ENCODE data around the gene RHOU. TPM values are rescaled to one million over a fixed set of nuclear protein-coding genes. Genes with fewer than 3 reads are reported as not detected.

Gene RHOU
- total and polyA plus RNA-seq, 2 experiments from 2014 or later: 1.8 to 1.9 TPM

DNA sequence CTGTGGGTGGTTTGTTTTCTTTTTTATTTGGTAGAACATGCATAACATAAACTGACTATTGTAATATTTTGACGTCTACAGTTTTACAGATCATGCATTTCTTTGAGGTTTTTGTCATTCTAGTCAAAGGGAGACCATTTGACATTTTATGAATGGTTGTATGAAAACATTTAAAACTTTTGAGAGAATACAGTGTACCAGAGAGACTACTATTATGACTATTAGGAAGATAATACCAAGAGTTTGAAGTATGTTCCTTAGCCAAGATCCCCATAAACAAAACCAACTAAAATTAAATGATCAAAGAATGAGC is 37.3 kb upstream of the RHOU start:
- in situ Hi-C loops (cut with MboI): no loop called here
- no peak for DNase-seq
- TF ChIP-seq EZH2 (IDR thresholded peaks at IDR 0.05; ENCODE audit: insufficient read depth, poor library complexity, severe bottlenecking) (no peak), EZH2phosphoT487 (IDR thresholded peaks at IDR 0.05; ENCODE audit: insufficient read depth, low read depth) (no peak)
- Histone ChIP-seq H3K36me3 (ENCODE audit: low read depth) (no peaks in the 10 kb centered on the region), H3K9me3 (ENCODE audit: low read depth) (no peaks in the 10 kb centered on the region), H3K9ac (no peak overlapping the region), H4K20me1 (ENCODE audit: insufficient read depth) (no peaks in the 10 kb centered on the region), H3K27me3 (replicated peaks; ENCODE audit: insufficient read depth) (no peaks in the 10 kb centered on the region), H2AFZ (no peak overlapping the region), H3K79me2 (ENCODE audit: insufficient read depth) (no peaks in the 10 kb centered on the region), H3K9me2 (ENCODE audit: insufficient read depth) (no peaks in the 10 kb centered on the region), H3F3A (ENCODE audit: insufficient read depth) (no peaks in the 10 kb centered on the region), H3K4me3 (no peak overlapping the region), H3K4me1 (ENCODE audit: insufficient read depth) (no peaks in the 10 kb centered on the region), H3K4me2 (ENCODE audit: unreplicated experiment) (no peak overlapping the region), H3K27ac (no peak overlapping the region)
- WGBS, 2 experiments (ENCODE audit: low coverage in 1 of 2, low lambda C conversion rate in 2 of 2, missing lambda C conversion rate in 2 of 2): 89 to 100% methylated on average over 1 of the region's 1 CpG

DNA sequence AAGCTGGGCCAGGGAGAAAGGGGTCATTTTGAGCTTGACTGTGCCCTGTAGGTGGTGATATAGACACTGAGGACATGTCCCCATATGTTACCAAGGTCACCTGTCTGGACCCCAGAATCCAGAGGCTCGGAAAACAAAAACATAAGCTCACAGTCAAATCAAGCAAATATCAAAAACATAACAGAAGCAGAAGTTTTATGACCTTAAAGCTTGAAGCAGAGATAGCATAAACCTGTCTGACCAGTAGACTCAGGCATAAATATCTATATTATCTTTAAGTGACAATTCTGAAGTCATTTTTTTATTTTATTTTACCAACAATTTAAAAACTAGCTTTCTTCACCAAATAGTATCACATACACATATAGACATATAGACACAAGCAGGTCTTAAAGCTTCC is 32.8 kb upstream of the RHOU start:
- Histone ChIP-seq H4K20me1 (ENCODE audit: insufficient read depth) (no peaks in the 10 kb centered on the region), H3K9me2 (ENCODE audit: insufficient read depth) (no peaks in the 10 kb centered on the region), H3K27ac (no peak overlapping the region), H3F3A (ENCODE audit: insufficient read depth) (no peaks in the 10 kb centered on the region), H3K4me2 (ENCODE audit: unreplicated experiment) (no peak overlapping the region), H3K9ac (no peak overlapping the region), H3K4me1 (ENCODE audit: insufficient read depth) (no peaks in the 10 kb centered on the region), H3K27me3 (replicated peaks; ENCODE audit: insufficient read depth) (no peaks in the 10 kb centered on the region), H3K4me3 (no peak overlapping the region), H3K36me3 (ENCODE audit: low read depth) (no peaks in the 10 kb centered on the region), H3K79me2 (ENCODE audit: insufficient read depth) (no peaks in the 10 kb centered on the region), H3K9me3 (ENCODE audit: low read depth) (no peaks in the 10 kb centered on the region), H2AFZ (no peak overlapping the region)
- 73 to 95% methylated on average over 1 of the region's 1 CpG for WGBS, 2 experiments (ENCODE audit: low coverage in 1 of 2, low lambda C conversion rate in 2 of 2, missing lambda C conversion rate in 2 of 2)
- in situ Hi-C loops (cut with MboI): no loop called here
- TF ChIP-seq EZH2phosphoT487 (IDR thresholded peaks at IDR 0.05; ENCODE audit: insufficient read depth, low read depth): no peak
- no peak for TF ChIP-seq EZH2 (IDR thresholded peaks at IDR 0.05; ENCODE audit: insufficient read depth, poor library complexity, severe bottlenecking)
- no peak for DNase-seq

- no peak overlapping the region for H3K9ac ChIP-seq
- no peak for TF ChIP-seq EZH2phosphoT487 (IDR thresholded peaks at IDR 0.05; ENCODE audit: insufficient read depth, low read depth)
- no peak for TF ChIP-seq EZH2 (IDR thresholded peaks at IDR 0.05; ENCODE audit: insufficient read depth, poor library complexity, severe bottlenecking)
- no peaks in the 10 kb centered on the region for H3K79me2 ChIP-seq (ENCODE audit: insufficient read depth)
- H2AFZ ChIP-seq: no peak overlapping the region
- in situ Hi-C loops (cut with MboI): no loop called here
- H3K4me3 ChIP-seq: no peak overlapping the region
- H3K4me1 ChIP-seq (ENCODE audit: insufficient read depth): no peaks in the 10 kb centered on the region
- no peaks in the 10 kb centered on the region for H3K9me3 ChIP-seq (ENCODE audit: low read depth)
- H3K27me3 ChIP-seq (replicated peaks; ENCODE audit: insufficient read depth): no peaks in the 10 kb centered on the region
- no peak overlapping the region for H3K4me2 ChIP-seq (ENCODE audit: unreplicated experiment)
- H4K20me1 ChIP-seq (ENCODE audit: insufficient read depth): no peaks in the 10 kb centered on the region
- no peaks in the 10 kb centered on the region for H3K9me2 ChIP-seq (ENCODE audit: insufficient read depth)
- H3K36me3 ChIP-seq (ENCODE audit: low read depth): no peaks in the 10 kb centered on the region
- no peak overlapping the region for H3K27ac ChIP-seq
- 92 to 93% methylated on average over 4 of the region's 4 CpGs for WGBS, 2 experiments (ENCODE audit: low coverage in 1 of 2, low lambda C conversion rate in 2 of 2, missing lambda C conversion rate in 2 of 2)
- no peak for DNase-seq
- no peaks in the 10 kb centered on the region for H3F3A ChIP-seq (ENCODE audit: insufficient read depth)
These were observed 29.0 kb upstream of the RHOU start for GRCh38 chr1:228706305-228706704.

- no peak overlapping the region for H3K9ac ChIP-seq
- DNase-seq: no peak
These were observed 18.2 kb upstream of the RHOU start for GRCh38 chr1:228717081-228717480.

GRCh38 chr1:228721407-228721806 is 13.9 kb upstream of the RHOU start:
- Histone ChIP-seq H4K20me1 (ENCODE audit: insufficient read depth) (no peaks in the 10 kb centered on the region), H3K4me3 (no peak overlapping the region), H3K36me3 (ENCODE audit: low read depth) (no peaks in the 10 kb centered on the region), H3K9ac (no peak overlapping the region), H3K4me1 (ENCODE audit: insufficient read depth) (no peaks in the 10 kb centered on the region), H3K79me2 (ENCODE audit: insufficient read depth) (no peaks in the 10 kb centered on the region), H2AFZ (no peak overlapping the region), H3K27me3 (replicated peaks; ENCODE audit: insufficient read depth) (no peaks in the 10 kb centered on the region), H3F3A (ENCODE audit: insufficient read depth) (no peaks in the 10 kb centered on the region), H3K9me3 (ENCODE audit: low read depth) (no peaks in the 10 kb centered on the region), H3K9me2 (ENCODE audit: insufficient read depth) (no peaks in the 10 kb centered on the region), H3K4me2 (ENCODE audit: unreplicated experiment) (no peak overlapping the region), H3K27ac (no peak overlapping the region)
- 93 to 94% methylated on average over 10 of the region's 10 CpGs for WGBS, 2 experiments (ENCODE audit: low coverage in 1 of 2, low lambda C conversion rate in 2 of 2, missing lambda C conversion rate in 2 of 2)
- in situ Hi-C loops (cut with MboI): no loop called here
- DNase-seq: no peak
- TF ChIP-seq EZH2 (IDR thresholded peaks at IDR 0.05; ENCODE audit: insufficient read depth, poor library complexity, severe bottlenecking) (no peak), EZH2phosphoT487 (IDR thresholded peaks at IDR 0.05; ENCODE audit: insufficient read depth, low read depth) (no peak)

More at GRCh38 chr1:228717081-228717480, 18.2 kb upstream of the RHOU start:
- no peak overlapping the region for H3K27ac ChIP-seq
- H3K4me2 ChIP-seq (ENCODE audit: unreplicated experiment): no peak overlapping the region
- H3K27me3 ChIP-seq (replicated peaks; ENCODE audit: insufficient read depth): no peaks in the 10 kb centered on the region
- no peak for TF ChIP-seq EZH2 (IDR thresholded peaks at IDR 0.05; ENCODE audit: insufficient read depth, poor library complexity, severe bottlenecking)
- no peak for TF ChIP-seq EZH2phosphoT487 (IDR thresholded peaks at IDR 0.05; ENCODE audit: insufficient read depth, low read depth)
- 13 to 24% methylated on average over 1 of the region's 1 CpG for WGBS, 2 experiments (ENCODE audit: low coverage in 1 of 2, low lambda C conversion rate in 2 of 2, missing lambda C conversion rate in 2 of 2)
- H4K20me1 ChIP-seq (ENCODE audit: insufficient read depth): no peaks in the 10 kb centered on the region
- no peaks in the 10 kb centered on the region for H3K36me3 ChIP-seq (ENCODE audit: low read depth)
- in situ Hi-C loops (cut with MboI): no loop called here
- H3K9me2 ChIP-seq (ENCODE audit: insufficient read depth): no peaks in the 10 kb centered on the region
- H2AFZ ChIP-seq: no peak overlapping the region
- no peaks in the 10 kb centered on the region for H3K79me2 ChIP-seq (ENCODE audit: insufficient read depth)
- H3K9me3 ChIP-seq (ENCODE audit: low read depth): no peaks in the 10 kb centered on the region
- H3K4me3 ChIP-seq: no peak overlapping the region
- H3F3A ChIP-seq (ENCODE audit: insufficient read depth): no peaks in the 10 kb centered on the region
- no peaks in the 10 kb centered on the region for H3K4me1 ChIP-seq (ENCODE audit: insufficient read depth)
